NOMO-1 treated with dmso at 0.1 percent for 144 hours (cell line): ENCODE measurements around the gene LBX2.

Experiments used
- DNase-seq: peaks from one replicate; lab custom pipeline; 2025; ENCODE audit not compliant: unreplicated experiment; lab: John Stamatoyannopoulos, UW

The LBX2 gene, protein sequence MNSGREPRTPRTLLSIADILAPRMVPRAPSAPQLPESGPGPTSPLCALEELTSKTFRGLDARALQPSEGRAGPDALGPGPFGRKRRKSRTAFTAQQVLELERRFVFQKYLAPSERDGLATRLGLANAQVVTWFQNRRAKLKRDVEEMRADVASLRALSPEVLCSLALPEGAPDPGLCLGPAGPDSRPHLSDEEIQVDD

DNA sequence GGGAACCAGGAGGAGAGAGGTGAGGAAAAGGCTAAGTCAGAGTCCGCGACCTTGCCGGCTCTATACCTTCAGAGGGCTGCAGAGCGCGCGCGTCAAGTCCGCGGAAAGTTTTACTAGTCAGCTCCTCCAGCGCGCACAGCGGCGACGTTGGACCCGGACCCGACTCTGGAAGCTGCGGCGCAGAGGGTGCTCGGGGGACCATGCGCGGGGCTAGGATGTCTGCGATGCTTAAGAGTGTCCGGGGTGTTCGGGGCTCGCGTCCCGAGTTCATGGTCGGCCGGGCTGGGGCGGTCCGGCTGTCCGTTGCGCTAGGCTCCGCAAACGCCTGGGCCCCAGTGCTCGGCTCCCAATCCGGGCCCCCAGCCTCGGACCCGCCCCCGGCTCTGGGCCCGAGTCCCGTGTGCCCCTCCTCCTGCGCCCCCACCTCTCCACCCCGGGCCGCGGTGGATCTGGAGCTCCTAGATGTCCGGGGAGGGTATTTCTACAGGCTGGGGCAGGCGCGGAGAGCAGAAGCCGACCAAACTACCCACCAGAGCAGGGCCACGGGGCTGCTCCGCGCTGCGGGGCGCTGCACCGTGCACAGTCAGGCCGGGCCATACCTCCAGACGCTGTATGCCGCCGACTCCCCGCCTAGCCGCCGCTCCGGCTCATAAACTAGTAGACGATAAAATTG lies at the start of gene LBX2:
LBX2 (minus strand) TSS at position 337 of the 673 bp plus-strand sequence; CDS start at position 271, 66 bp downstream.
- no peak for DNase-seq

DNA sequence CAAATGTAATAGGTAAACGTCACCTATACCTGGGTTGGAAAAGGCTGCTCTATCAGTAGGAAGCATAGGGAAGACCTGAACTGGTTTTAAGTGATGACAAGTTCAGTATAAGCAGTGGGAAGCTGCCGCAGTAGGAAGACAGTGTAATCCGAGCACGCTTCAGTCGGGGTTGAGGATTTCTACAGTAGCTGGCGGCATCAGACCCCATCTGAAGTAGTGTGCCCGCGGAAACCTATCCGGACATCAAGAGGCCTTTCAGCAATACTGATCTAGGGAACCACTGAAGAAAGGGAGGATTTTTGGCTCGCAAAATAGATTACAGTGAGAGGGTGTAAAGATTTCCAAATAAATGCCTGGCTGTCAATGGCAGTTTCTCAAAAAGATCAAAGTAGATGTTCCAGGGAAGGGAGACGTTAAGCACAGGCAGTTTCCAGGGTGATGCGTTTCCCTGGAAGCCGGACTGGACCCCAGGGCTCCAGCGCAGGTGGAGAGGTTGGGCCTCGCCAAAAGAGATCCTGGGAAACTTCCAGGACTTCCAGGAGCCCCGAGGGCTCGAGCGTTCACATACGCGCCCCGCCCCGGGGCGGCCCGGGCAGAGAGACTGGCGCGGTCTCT lies 49.0 kb upstream of the LBX2 start:
- no peak for DNase-seq

DNA sequence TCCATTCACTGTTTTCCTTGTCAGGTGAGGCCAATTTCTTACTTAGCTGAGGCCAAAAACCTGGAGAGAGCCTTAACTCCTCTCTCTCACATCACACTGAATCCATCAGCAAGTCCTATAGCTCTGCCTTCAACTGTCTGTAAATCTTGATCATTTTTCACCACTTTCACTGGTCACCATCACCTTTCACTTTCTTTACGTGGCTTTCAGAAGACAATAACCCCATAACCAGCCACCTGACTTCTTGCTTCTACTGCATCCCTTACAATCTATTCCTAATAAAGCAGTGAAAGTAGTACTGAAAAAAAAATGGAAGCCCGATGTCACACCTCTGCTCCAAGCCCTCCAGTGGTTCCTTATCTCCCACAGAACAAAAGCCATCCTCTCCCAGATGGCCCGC lies 46.6 kb upstream of the LBX2 start:
- no peak for DNase-seq

DNA sequence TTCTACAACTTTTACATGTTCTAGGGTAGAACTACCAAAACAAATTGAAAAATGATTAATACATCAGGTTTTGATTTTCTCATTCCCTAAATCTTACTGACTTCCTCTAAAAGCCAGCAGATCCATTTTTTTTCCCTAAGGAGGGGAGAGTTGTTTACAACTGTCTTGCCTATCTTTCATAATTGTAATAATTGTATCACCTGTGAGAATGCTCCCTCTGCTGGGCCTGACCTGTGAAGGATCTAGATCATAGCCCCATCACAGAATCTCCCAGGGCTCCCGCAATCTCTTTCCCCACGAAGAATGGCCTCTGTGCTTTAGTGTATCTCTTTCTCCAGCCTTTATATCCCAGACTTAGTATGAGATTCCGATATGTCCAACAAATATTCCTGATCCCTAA lies 45.2 kb upstream of the LBX2 start:
- no peak for DNase-seq

DNA sequence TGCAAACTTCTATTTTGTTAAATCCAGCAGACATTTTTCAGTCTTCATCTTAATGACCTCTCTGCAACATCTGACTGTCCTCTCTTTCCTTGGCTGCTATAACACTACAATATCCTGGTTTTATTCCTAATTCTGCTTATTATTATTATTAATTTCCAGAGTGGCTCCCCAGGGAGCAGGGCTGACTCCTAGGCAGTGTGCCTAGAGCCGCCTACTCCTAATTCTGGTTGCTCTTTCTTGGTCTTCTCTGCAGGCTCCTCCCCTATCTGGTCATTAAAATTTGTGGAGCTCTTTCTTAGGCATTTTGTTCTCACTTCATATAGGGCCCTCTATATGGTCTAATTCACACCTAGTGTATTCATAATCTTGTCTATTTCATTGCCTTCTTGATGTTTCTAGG lies 43.6 kb upstream of the LBX2 start:
- no peak for DNase-seq

DNA sequence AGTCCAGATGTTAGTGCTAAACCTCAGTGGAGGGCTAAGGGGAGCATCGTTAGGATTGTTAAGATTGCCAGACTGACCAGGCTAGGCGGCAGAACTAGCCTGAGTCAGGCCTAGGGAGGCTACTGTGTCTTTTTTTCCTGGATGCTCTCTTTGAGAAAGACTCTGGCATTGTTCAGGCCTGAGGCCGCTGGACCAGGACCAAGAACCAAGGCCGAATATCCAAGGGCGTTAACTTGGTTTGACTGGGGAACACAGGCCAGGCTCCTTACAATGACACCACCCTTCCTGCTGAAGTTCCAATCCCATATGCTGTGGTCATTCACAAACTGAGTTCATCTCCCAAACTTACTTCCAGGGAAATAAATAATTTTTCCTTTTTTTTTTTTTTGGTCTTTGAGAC lies 40.9 kb upstream of the LBX2 start:
- no peak for DNase-seq

DNA sequence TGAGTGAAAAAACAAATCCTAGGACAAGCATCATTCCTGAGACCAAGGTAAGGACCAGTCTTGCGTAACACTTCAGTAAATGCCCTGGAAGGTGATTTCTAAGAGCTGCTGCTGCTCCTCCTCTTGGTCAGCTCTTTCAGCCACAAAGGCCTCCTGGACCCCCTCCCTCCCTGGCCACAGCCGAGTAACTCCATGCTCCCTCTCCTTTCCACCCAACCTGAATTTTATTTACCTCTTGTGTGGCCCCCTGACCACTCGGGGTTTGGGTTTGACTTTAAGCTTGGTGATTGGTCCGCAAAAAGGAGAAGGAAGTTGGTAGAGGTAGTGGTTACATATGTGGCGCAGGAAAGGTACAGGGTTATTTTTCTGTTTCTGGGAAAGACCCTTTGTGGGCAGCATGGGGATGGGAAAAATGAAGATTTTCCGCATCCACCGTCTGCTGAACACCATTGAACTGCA lies 39.5 kb upstream of the LBX2 start:
- no peak for DNase-seq

DNA sequence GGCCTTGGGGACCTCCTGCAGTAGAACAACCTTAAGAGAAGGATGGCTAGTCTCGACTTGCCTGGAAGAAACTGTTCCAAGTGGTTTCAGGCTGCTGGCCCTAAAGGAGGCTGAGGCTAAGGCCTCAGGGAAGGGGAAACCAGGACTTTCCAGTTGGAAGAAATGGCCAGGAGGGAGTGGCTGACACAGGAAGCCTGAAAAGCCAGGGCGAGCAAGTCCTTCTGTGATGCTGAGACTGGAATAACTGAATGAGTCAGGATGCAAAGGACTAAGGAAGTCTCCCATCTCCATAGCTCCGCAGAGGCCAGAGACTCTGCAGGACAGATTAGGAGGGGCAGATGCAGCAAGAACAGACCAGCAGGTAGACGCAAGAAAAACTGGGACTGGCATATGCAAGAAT lies 37.7 kb upstream of the LBX2 start:
- no peak for DNase-seq

DNA sequence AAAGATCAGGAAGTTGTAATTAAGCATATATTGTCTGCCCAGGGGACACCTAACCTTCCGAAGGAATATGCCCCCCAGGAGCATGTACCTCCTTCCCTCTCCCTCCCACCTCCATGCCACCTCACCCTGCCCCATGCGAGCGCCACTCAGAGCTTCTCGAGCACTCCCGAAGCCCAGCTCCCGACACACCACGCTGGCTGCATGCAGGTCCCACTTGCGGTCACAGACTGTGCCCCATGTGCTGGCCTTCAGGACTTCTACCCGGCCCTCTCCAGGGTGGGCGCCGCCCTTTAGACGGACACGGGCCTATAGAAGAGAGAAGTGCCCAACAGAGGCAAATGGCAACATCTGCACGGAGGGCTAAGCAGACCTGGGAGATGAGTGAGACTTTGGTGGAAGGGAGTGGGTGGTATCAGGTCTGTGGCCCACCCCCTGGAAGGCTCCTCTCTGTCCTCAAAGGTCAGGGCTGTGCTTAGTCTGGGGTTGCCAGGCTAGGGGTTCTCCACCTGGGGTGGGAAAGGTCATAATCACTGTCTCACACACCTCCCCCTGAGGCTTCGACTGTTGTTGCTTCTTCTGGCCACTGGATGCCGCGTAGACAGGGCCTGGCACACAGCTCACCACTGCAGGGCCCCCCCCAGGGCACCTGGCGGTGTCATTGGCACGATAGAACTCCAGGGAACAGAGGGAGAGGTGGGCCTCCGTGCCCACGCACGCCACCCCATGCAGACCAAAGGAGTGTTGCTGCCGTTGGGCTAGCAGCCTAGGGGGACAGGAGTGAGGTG lies 37.0 kb upstream of the LBX2 start:
- DNase-seq, result no peak

DNA sequence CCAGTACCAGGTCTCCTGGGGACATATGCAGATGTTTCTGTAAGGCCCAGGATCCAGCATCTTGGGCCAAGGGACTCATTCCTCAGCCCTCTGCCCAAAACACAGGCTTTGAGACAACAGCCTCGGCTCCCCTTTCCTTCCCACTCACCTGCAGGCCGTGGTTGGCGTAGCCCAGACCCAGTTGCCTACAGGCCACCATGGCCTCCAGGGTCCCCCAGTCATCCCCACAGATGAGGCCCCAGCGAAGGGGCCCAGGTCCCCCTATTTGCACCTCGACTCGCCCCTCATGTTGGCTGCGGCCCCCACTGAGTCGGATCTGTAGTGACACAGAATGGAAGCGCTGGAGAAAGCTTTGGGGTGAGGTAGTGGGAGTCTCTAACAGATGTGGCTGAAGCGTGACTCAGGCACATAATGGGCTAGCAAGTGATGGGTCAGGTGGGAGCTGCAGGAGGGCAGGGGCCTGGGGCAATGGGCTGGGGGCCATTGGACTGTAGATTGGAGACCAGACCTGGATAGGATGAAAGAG lies 36.1 kb upstream of the LBX2 start:
- DNase-seq, result no peak

DNA sequence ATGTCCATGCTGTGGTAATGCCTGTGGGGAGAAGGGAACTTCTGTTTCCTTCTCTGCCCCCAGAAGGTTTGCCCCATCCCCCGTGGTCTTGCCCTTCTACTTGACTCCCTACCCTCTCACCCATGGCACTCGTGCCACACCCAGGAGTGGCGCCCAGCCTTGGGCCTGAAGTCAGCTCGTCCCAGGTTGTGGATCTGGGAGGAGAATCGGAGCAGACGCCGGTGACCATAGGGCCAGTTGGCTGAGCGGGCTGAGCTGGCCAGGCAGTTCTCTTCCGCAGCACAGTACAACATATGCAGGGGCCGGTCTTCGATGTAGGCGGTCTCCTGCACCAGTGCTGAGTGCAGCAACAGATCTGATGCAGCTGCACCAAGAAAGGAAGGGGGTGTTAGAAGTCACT lies 35.0 kb upstream of the LBX2 start:
- DNase-seq, result no peak

DNA sequence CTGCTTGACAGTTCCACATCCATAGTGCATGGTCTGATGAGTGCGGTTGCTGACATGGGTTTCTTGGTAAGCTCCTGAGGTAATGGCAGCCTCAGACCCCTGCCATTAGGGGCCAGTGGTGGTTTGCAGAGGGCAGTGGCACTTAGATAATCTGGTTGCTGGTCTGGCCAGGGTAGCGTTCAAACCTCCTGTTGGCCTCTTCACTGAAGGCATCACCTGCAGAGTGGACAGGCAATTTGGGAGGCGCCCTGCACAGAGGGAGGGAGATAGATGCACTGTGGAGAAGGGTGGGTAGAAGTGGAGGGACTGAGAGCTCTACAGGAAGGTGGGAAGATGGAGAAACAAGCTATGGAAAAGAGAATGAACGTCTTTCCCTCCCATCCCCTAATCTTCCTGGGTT lies 34.1 kb upstream of the LBX2 start:
- no peak for DNase-seq

DNA sequence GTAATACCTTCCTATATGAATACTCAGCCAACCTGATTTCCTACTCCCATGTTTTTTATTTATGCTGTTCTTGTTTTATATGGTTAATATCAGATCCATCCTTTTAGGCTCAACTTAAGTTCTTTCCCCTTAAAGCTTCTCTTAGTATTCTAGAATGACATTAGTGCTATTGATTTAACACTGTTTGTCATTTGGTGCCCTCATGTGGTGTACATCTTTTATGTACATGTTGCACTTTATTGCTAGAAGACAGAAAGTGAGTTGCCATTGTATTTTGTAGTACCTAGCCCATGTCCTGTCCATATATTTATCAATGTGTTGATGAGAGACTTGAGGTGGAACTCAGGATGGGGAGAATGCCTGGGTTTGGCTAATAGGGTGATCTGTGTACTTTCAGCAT lies 32.8 kb upstream of the LBX2 start:
- DNase-seq, result no peak

DNA sequence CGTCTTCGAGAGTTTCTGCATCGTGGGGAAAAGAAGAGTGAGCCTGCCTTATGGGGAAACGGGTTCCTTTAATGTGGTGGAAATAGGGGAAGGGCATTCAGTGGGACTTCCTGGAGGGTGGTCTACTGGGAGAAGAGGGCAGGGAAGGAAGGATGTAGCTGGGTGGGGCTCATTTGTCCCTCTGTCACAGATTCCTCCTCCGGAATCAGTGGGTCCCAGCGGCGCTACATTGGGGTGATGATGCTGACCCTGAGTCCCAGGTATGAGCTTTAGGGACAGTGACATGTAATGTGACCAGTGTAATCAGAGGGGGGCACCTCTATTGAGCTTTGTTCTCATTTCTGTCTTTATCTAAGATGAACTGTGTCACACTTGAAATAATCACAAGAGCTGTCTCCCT lies 32.3 kb upstream of the LBX2 start:
- DNase-seq, result no peak

DNA sequence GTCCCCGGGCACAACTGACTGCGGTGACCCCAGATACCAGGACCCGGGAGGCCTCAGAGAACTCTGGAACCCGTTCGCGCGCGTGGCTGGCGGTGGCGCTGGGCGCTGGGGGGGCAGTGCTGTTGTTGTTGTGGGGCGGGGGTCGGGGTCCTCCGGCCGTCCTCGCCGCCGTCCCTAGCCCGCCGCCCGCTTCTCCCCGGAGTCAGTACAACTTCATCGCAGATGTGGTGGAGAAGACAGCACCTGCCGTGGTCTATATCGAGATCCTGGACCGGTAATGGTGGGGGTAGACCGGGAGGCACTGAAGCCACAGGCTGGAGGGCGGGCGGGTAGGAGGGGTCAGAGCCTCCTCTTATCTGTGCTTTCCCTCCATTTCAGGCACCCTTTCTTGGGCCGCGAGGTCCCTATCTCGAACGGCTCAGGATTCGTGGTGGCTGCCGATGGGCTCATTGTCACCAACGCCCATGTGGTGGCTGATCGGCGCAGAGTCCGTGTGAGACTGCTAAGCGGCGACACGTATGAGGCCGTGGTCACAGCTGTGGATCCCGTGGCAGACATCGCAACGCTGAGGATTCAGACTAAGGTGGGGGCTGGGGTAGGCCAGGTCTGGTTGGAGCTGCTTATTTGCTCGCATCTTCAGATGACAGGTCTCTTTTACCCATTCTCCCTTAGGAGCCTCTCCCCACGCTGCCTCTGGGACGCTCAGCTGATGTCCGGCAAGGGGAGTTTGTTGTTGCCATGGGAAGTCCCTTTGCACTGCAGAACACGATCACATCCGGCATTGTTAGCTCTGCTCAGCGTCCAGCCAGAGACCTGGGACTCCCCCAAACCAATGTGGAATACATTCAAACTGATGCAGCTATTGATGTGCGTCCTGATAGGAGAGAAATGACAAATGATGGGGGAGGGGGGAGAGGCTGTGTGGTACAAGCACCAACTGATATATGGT lies 31.1 kb upstream of the LBX2 start:
- peak; percentile 16 for DNase-seq

DNA sequence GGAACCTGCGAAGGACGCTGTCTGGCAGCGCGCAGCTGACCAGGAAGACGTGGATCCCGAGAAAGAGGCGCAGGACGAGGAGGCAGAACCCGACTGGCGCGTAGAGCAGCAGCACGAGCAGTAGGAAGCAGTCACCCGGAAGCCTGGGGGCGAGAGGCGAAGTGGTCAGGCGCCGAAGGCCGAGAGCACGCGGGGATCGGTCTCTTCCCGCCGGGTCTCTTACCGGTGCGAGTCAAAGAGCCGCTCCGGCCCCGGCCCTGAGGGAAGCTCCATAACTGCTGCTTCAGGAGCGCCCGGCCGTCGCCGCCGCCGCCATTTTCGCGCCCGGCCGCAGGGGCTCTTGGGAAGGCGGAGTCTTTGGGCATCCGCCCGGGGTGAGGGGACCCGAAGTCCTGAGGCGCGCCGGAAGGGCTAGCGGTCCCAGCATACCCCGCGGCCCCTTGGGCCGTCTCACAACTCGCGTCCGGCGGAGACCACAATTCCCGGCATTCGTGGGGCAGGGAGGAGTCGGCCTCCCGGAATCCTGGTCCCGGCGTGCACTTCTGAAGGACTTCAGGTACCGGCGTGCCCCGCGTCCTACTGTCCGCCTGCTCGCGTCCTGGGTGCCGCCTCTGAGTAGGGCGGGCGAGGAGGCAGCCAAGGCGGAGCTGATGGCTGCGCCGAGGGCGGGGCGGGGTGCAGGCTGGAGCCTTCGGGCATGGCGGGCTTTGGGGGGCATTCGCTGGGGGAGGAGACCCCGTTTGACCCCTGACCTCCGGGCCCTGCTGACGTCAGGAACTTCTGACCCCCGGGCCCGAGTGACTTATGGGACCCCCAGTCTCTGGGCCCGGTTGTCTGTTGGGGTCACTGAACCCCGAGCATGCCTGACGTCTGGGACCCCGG lies 30.2 kb upstream of the LBX2 start, which contains the start of the genes AUP1 and HTRA2:
AUP1 (minus strand) TSS at position 350 of the 882 bp plus-strand sequence; CDS start at position 273, 77 bp downstream.
HTRA2 (plus strand) TSS at position 577 of the 882 bp plus-strand sequence; CDS start at position 651, 74 bp downstream.
- DNase-seq, result peak; percentile 97

DNA sequence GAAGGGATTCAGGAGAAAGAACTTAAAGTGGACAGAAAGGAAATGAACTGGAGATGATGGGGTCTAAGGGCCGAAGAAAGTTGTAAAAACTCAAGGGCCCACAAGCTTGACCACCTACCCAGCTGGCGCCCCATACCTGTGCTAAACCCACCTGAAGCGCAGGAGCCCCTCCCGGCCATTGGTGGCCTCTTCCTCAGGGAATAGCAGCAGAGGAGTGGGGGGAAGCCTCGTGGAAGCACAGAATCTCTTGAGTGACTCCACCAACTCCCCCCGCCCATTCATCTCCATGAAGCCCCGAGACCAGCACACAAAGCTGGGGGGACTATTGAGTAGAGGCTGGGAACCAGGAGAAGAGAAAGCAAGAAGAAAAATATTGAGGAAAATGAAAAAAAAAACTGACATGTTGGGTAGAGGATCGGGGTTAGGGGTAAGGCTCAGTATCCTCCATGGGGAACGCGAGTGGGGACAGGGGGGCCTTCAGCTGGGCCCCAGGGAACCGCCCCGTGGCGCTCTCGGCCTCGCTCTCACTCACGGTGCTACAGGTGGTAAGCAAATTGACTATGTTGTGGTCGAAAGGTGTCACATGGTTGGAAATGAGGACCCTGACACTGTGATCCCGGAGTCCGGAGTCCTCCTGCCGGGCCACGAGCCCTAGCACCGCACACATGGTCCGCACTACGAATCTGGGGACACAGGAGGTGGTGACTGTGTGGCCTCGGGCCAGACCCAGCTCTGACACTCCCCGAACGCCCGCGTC lies 29.4 kb upstream of the LBX2 start:
- DNase-seq, result no peak

DNA sequence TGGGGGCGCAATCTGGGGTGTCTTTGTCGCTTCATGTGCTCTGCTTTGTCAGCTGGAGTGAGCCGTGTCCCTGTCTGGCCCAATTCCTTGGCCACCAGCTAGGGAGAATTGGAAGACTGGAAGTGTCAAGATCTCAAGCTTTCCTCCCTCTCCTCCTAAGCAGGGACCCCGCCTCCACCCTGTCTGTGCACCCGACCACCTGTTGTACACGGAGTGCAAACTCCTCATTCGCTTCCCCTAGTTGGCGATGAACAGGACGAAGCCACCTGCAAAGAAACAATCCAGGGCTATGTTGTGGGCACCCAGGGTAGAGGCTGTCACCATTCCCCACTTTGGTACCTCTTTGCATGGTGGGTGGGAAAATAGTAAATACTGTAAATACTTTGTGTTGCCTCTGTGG lies 28.3 kb upstream of the LBX2 start:
- no peak for DNase-seq
